Left ventricle myocardium inferior (tissue), 1 donor: ENCODE measurements around the gene USP10. TPM values are rescaled to one million over a fixed set of nuclear protein-coding genes. Genes with fewer than 3 reads are reported as not detected.

Experiments
- DNase-seq: peaks from one replicate; pipeline ENCODE4 v3.0.0-alpha.2; 2020
- H3K27ac ChIP-seq: fragments of 200-600 bp; replicated peaks from 2 replicates; pipeline ENCODE4 v1.8.0; 2021
- H3K27me3 ChIP-seq: fragments of 200-600 bp; 2 replicates; pipeline ENCODE4 v1.8.0; 2021; ENCODE audit warnings: low read depth
- H3K36me3 ChIP-seq: fragments of 200-600 bp; 2 replicates; pipeline ENCODE4 v1.8.0; 2021
- H3K4me1 ChIP-seq: fragments of 200-600 bp; 2 replicates; pipeline ENCODE4 v1.8.0; 2021
- H3K4me3 ChIP-seq: fragments of 200-600 bp; 2 replicates; pipeline ENCODE4 v1.8.0; 2021; ENCODE audit warnings: mild to moderate bottlenecking, moderate library complexity
- H3K9me3 ChIP-seq: fragments of 200-600 bp; replicated peaks from 2 replicates; pipeline ENCODE4 v1.8.0; 2021
- intact Hi-C: fragments of 100-400 bp; cut with micrococcal nuclease; formaldehyde crosslinking; loops from one replicate; pipeline ENCODE4 v1.11.0; 2022
- total RNA-seq: library from RNA; stranded (reverse); fragmentation: NEBNext Ultra II Directional; extraction: Animal tissue kit (Norgen Biotek cat#: 25700); gene quantifications from one replicate; pipeline ENCODE4 v1.2.1, GENCODE V29; 2021
- TF ChIP-seq, protein P1 (sequence below): fragments of 200-600 bp; IDR thresholded peaks from 2 replicates; pipeline ENCODE4 v1.8.0; 2021; ENCODE audit warnings: antibody characterized with exemption, mild to moderate bottlenecking, borderline replicate concordance
- donor health status: DM: no; HTN: yes; CAD: no; lungs with severe emphysema.

USP10 gene
- total RNA-seq, 1 donor from 2014 or later: 66.7 TPM

DNA sequence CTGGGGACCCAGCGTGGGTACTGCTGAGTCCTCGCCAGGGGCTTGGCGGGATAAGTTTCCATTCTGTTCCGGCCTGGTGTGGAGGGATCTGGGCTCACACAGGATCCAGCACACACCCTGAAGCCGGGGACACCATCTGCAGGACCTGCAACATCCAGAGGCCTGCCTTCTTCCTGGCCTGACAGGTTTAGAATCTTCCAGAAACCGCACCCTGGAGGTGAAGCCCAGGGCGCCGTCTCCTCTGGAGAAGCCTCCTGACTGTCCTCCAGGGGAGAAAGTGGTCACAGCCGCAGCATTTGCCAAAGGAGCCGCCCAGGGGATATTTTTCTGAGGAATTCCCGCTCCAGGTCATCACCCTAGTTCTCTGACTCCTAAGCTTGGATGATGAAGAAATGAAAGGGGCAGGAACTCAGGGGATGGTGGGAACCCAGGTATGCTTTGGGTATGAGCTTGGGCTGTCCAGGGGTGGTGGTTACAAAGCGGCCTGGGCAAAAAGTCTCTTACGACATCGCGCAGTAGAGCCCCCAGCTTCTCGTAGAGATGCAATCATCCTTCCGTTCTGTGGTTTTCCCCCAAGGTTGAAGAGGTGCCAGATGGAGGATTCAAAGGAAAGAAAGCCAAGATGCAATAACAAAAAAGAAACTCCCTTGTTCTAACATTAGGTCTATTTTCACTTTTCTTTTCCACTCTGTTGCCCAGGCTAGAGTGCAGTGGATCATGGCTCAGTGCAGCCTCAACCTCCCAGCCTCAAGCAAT, 110.9 kb downstream of the USP10 start:
- Histone ChIP-seq H3K4me1 (peaks cover 12% of the 10 kb centered on the region), H3K27ac (no peak overlapping the region), H3K27me3 (peaks cover 37% of the 10 kb centered on the region), H3K9me3 (no peaks in the 10 kb centered on the region), H3K4me3 (no peak overlapping the region), H3K36me3 (no peaks in the 10 kb centered on the region)
- TF ChIP-seq, protein P1, sequence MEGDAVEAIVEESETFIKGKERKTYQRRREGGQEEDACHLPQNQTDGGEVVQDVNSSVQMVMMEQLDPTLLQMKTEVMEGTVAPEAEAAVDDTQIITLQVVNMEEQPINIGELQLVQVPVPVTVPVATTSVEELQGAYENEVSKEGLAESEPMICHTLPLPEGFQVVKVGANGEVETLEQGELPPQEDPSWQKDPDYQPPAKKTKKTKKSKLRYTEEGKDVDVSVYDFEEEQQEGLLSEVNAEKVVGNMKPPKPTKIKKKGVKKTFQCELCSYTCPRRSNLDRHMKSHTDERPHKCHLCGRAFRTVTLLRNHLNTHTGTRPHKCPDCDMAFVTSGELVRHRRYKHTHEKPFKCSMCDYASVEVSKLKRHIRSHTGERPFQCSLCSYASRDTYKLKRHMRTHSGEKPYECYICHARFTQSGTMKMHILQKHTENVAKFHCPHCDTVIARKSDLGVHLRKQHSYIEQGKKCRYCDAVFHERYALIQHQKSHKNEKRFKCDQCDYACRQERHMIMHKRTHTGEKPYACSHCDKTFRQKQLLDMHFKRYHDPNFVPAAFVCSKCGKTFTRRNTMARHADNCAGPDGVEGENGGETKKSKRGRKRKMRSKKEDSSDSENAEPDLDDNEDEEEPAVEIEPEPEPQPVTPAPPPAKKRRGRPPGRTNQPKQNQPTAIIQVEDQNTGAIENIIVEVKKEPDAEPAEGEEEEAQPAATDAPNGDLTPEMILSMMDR: no peak
- DNase-seq: no peak
- intact Hi-C loops: no loop called here

DNA sequence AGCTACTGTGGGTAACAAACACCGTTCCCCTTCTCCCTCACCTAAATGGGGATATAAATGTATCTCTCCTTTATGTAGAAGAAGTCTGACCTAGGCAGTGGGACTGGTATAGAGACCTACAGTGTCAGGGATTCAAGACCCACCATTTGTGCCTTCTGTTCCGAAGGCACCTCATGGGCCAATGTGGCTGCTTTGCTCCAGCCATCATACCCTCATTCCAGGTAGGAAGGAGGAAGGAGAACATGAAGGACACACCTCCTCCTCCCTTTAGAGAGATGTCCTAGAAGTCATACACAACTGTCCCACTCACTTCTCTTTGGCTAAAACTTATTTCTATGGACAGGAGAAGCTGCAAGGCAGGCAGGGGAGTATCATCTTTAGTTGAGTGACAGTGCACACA, 111.7 kb downstream of the USP10 start:
- Histone ChIP-seq H3K27ac (no peak overlapping the region), H3K4me1 (peaks cover 3% of the 10 kb centered on the region), H3K27me3 (peaks cover 43% of the 10 kb centered on the region), H3K36me3 (no peaks in the 10 kb centered on the region), H3K4me3 (no peak overlapping the region), H3K9me3 (no peaks in the 10 kb centered on the region)
- DNase-seq: no peak
- intact Hi-C loops: no loop called here
- TF ChIP-seq, protein P1: no peak

- Histone ChIP-seq H3K27ac (no peak overlapping the region), H3K27me3 (peaks cover 45% of the 10 kb centered on the region), H3K4me3 (no peak overlapping the region), H3K36me3 (no peaks in the 10 kb centered on the region), H3K9me3 (no peaks in the 10 kb centered on the region), H3K4me1 (no peaks in the 10 kb centered on the region)
- TF ChIP-seq, protein P1: no peak
- intact Hi-C loops: no loop called here
- DNase-seq: no peak
Observed at GRCh38 chr16:84813141-84813934, 113.5 kb downstream of the USP10 start.

DNA sequence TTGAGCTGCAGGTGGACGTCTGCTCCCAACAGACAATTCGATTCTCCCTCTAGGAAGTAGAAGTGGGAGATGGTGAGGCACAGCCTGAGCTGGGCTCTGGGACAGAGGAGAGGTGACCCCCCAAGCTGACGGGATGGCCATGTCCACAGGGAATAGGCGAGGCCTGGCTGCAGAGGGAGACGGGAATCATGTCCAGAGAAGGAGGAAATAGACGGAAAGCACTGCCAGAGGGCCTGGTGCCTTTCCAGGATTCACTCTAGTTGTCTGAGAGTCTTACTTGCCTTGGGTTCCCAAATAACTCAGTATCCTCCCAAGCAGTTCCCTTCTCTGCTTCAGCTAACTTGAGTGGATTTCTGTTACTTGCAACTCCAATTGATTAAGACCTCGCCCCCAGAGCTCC, 115.7 kb downstream of the USP10 start:
- no peaks in the 10 kb centered on the region for H3K9me3 ChIP-seq
- intact Hi-C loops: no loop called here
- no peak overlapping the region for H3K27ac ChIP-seq
- peaks cover 51% of the 10 kb centered on the region for H3K27me3 ChIP-seq
- no peak overlapping the region for H3K4me3 ChIP-seq
- TF ChIP-seq, protein P1: no peak
- no peaks in the 10 kb centered on the region for H3K36me3 ChIP-seq
- DNase-seq: no peak
- H3K4me1 ChIP-seq: peaks cover 7% of the 10 kb centered on the region

- TF ChIP-seq, protein P1: no peak
- Histone ChIP-seq H3K4me3 (no peak overlapping the region), H3K27ac (no peak overlapping the region), H3K27me3 (peaks cover 54% of the 10 kb centered on the region), H3K36me3 (no peaks in the 10 kb centered on the region), H3K9me3 (no peaks in the 10 kb centered on the region), H3K4me1 (peaks cover 9% of the 10 kb centered on the region)
- intact Hi-C loops: no loop called here
- no peak for DNase-seq
Observed at GRCh38 chr16:84816023-84816422, 116.2 kb downstream of the USP10 start.
